ENCODE results near the gene FCHSD1.

FCHSD1 gene

DNA sequence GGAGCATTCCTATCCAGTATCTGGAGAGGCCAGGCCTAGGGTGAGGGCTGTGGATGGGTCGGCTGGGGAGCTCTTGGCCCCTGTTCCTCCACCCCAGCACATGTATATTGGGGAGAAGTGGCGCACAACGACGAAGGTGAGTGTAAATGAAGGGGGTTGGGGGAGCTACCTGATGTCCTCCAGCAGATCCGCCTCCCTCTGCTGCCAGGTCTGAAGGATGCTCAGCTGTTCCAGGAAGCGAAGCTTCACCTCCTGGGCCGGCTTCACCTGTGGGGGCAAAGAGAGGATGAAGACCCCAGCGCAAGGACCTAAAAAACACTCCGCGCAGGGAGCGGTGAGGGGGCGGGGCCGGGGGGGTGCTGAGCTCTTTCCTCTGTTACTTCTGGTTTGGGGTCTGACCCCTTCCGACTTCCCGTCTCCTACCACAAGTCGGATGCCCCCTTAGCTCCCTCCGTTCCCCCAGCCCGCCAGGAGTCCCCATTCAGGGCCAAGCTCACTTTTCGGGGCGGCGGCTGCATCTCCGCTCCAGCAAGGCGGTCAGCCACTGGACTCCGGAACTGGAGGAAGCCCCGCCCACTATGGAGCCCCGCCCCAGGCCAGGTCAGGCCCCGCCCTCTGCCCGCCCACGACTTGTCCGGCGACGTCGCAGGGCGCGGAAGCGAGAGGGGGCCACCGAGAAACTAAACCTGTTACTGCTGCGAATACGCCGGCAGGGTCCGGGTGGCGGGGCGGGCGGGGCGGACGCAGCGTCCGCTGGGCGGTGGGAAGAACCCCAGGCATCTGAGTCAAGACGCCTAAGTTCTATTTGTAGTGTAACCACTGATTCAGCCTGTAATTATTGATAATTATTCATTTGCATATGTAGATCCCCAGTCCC, at the start of gene FCHSD1:
TSS of gene FCHSD1 (minus strand) at position 568 of the 877 bp plus-strand sequence. CDS start at position 518, 50 bp downstream.
- DNase-seq: peak; percentile 33 to 68

DNA sequence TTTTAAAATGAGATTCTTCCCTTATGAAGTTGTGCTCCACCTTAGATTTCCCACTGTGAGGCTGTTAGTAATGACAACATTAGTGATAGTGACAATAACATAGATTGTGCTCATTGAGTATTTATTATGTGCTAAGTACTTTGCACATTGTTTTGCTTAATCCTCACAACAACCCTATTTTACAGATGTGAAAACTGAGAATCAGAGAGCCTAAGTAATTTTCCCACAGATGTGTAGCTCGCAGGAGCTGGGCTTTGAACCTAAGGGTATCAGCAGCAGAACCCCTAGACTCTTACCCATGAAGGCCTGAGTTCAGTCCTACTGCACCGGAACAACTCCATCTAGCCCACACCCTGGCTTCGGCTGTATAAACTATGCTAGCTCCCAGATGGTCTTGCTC, 46.4 kb upstream of the FCHSD1 start:
- no peak for DNase-seq

DNA sequence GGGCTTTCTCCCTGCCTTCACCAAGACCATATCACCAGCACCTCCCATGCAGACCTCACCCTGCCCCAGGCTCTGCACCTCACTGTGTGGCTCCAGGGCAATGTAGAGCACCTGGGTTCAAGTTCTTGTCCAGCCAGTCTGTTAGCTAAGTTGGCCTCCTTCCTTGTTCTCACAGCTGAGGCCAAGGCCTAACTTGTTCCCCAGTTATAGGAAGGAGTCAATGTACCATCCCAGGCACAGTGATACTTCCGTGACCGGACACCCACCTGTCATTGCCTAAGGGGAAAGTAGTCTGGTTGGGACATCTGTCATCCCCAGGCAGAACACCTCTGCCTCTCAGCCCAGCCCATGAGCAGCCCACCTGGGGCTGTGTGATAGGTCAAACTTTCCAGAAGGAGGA, 45.2 kb upstream of the FCHSD1 start:
- no peak for DNase-seq

DNA sequence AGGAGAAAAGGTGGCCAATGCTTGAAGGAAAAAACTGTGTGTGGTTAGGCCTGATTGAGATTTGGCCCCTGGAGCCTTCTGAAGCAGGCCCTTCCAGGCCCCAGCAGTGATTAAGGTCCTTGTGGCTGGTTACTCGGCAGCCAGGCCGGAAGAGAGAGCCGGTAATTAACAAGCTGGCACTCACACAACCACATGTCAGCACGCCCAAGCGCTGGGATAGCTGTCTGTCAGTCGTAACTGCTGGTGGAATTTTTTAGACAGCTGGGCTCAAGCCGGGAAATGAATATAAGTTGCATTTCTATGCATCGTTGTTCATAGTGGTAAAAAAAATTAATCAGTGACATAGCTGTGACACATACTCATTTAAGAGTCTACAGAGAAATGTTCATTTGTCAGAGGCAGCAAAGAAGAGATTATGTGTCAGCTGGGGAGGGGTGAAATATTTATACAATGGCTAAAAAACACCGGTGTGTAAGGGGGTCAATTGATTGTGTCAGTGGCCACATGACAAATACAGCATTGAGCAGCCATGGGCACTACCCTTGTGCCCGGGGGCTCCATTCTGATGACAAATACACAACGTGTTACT, 44.5 kb upstream of the FCHSD1 start:
- no peak for DNase-seq

DNA sequence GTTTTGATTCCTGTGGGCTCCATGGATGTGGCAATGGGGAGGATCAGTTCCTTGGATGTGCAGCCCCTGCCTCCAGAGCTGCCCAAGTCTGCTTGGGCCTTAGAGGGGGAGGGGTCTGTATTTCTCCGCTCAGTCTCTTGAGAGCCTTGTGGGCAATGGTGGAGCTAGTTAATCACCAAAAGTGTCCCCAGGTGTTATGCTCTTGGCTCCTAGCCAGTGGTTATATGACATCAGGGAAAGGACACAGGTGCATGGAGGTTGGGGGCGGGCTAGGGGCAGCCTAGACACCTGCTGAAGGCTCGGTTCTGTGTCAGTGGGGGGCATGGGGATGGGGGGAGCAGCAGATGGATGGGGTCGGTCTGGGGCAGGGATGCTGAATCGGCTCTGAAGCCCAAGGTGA, 43.3 kb upstream of the FCHSD1 start:
- peak in 1 of 2 experiments; percentile 28 for DNase-seq

DNA sequence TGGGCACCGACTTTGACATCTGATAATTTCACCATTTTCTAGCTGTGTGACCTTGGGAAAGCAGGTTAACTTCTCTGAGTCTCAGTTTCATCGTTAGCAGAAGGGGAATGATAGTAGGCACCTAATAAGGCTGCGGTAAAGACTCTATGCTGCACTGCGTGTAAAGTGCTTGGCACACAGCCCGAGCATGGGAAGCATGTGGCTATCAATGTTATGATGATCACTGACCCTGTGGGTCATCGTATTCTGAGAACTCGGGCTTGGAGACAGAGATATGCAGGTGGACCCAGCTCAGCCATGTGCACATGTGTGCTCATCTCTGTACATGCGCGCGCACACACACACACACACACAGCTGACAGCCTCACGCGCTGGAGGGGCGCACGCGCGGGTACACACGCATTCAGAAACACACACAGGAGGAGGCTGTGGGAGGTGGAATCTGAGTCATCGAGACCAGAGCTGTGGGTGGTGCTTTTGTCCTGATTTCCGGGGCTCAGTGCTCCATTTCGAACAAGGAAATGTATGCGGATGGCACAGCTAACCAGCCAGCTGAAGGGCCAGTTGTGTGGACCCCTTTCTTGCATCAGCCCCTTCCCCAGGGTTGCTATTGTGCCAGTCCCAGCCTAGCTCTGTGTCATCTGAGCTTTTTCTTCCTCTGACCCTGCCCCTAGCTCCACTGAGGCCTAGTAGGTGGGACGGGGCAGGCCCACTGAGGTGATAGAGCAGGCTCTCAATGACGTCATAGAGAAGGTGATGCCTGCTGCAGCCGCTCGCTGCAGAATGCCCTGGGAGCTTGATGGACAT, 41.9 kb upstream of the FCHSD1 start:
- no peak for DNase-seq

DNA sequence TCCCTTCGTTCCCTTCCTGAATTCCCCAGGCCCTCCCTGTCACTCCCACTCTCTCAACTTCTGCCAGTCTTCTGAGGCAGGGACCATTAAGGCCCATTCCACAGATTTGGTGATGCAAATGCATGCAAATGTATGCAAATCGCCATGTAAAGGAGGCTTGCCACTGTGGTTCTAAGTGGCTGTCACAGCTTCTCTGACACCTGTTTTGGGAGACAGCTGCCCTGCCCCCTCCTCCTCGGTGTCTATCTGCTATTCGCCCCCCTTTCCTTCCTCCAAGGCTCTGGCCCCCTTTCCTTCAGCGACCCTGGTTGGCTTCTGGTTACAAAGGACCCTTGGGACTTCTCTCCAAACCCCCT, 41.3 kb upstream of the FCHSD1 start:
- DNase-seq: no peak

DNA sequence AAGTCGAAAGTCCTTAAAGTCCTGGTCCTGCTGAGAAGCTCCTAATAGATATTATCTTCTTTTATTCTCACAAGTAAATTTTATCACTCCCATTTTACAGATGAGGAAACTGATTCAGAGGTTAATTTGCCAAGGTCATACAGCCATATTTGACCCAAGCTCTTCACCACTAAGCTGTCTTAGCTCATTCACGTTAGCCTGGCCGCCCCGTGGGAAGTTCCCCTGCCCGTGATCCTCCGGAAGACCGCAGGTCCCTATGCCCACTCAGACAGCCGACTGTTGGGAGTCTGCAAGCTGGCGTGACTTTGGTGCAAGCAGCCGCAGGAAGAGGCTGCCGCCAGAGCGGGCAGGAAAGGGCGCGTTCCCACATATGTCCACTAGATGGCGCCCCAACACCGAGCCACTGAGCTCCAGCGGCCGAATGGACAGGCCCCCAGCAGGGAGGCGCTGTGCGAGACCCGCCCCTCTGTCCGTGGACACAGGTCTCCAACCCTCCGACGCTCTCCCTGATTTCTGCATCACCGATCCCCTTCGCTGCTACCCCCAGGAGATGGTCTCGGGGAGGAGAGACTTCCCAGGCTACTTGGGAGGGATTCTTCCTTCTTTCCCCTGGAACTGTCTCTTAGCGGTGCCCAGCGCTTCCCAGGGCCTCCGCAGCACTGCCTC, 40.8 kb upstream of the FCHSD1 start:
- peak; percentile 38 to 60 for DNase-seq

DNA sequence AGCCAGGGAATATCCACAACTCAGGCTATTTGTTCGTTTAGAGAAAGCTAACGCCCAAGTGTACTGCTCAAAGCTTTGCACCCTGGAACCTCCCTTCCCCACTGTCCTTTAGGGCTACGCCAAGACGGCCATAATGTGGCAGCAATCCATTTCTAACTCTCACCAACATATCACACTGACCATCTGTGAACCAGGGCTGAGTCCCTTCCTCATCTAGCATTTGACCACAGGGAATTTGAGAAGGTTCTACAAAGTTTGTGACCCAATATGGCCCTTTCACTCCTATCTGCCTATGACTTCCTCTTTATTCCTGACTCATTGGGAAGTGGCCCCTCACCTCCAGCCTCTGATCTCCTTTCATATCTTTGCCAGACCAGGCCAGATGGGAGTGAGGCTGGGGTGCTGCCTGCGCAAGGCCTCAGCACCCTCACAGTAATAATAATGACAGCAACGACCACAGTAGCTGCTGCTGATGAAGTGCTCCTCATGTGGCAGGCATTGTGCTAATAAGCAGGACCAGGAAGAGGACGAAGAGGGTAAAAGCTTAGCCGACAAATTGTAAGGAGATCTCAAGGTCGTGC, 40.2 kb upstream of the FCHSD1 start:
- no peak for DNase-seq

DNA sequence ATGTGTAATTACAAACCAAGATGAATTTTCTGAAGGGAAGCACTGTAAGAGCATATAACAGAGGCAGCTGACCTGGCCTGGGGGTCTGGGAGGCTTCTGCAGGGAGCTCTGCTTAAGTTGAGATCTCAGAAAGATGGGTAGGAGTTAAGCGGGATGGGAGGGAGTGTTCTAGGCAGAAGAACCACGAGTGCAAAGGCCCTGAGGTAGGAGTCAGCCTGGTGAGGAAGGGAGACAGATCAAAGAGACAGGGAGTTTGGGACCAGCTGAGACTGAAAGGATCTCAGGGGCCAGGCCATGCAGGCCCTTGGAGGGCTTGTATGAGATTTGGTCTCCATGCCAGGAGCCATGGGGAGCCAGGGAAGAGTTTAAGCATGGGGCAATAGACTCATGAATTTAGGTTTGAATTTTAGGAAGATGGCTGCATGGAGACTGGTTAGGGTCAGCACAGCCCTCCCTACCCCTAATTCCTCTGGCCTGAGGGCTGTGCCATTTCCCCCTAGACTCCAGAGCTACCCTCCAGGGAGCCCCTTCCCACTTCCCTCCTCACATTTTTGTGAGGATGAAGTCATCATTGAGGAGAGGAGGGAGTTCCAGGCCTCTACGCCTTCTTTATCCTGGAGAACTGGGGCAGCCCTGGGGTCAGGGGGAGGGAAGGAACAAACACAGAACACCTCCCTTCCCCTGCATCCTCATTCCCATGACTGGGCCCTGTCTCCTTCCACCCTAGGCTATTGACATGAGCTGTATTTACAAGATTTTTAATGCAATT, 35.6 kb upstream of the FCHSD1 start:
- no peak for DNase-seq

DNA sequence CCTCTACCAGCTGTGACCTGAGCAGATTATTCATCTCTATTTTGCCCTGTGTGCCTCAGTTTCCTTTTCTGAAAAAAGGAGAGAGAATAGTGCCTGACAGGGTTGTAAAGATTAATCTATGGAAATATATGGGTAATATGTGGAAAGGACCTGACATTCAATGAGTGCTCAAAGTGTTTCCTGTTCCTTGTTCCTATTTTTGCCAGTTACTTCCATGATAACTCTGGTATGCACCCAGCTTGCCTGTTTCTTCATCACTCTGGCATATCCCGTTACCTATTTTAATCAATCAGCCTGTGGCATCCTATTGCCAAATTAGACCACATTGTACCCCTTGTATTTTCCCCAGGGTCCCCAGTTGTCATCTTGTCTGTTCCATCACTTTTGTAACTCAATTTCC, 34.4 kb upstream of the FCHSD1 start:
- DNase-seq: no peak

DNA sequence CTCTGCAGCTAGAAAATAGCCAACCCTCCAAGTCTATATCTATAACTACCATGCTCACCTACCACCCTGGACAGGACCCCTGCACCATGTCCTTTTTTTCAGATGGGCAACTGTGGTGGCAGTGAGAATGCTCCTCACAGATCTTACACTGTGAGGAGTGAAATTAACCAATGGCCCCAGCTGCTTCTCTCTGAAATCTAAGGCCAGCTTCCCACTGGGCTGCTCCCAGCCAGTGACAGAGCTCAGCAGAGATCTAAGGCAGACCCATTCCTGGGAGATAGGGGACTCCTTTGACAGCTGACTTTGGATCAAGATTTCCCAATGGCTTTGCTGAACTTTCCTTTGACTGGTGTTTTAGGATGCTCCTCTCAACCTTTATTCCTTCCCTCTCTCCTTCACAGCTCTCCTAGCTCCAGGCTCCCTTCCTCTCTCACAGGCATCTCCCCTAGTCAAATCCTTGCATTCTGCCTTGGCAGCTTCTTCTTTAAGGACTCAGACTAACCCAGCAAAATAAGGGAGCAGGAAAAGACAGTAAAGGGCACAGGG, 32.5 kb upstream of the FCHSD1 start:
- DNase-seq: no peak

DNA sequence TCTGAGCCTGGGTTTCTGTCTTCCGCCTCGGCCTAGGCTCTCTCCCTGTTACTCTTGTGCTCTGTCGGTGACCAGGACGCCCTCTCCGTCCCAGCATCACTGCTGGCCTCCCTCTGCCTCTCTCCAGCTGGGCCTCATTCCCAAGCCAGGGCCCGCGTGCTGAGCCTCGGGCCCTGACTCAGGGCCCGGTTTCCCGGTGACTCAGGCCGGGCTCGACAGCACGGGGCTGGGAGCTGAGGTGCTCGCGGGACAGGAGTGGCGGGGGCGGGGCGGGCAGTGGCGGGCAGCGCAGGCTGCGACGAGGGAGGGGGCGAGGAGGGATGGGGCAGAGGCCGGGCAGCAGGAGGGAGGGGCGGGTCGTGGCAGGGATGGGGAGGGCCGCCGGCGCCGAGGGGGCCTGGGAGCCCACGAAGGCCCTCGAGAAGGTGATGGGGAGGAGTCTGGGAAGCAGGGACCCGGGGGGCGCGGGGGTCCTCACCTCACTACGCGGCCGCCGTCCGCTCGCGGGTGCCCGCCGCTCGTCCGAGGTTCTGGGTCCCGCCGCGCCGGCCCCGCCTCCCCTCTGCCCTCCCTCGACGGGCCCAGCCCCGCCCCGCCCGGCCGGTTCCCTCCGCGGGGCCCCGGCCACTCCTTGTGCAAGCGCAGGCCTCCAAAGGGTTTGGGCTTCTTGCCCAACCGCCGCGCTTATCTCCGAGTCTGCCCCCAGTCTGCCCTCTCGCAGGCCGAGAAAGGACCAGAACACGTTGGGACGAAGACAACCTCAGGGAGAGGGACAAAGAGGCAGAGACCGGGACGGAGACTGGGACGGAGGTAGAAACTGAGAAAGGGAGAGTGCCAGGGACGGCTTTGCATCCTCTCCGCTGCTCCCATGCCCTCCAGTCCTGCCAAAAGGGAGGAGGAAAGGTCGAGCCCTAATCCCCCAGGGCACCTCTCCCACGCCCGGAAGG, 30.8 kb upstream of the FCHSD1 start, which contains the start of gene ARAP3:
TSS of gene ARAP3 (minus strand) at position 536 of the 947 bp plus-strand sequence. CDS start 1,744 bp downstream, outside the sequence.
- DNase-seq: no peak

DNA sequence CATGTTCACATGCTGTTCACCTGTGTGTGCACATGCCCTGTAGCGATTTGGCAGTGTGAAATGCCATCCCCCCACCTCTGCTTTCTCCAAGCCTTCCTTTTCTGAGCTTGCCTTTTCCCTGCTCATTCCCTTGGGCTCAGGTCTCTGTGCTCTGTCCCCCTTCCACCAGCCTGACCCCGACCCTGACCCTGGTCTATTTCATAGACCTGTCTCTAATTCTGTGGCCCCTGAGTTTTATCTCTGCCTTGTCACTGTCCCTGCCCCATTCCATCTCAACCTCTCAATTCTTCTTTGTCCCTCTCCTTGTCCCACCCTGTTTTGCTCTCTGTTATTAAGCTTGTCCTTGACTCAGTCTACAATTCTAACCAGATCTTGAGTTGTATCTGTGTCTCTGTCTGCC, 30.1 kb upstream of the FCHSD1 start:
- no peak for DNase-seq

DNA sequence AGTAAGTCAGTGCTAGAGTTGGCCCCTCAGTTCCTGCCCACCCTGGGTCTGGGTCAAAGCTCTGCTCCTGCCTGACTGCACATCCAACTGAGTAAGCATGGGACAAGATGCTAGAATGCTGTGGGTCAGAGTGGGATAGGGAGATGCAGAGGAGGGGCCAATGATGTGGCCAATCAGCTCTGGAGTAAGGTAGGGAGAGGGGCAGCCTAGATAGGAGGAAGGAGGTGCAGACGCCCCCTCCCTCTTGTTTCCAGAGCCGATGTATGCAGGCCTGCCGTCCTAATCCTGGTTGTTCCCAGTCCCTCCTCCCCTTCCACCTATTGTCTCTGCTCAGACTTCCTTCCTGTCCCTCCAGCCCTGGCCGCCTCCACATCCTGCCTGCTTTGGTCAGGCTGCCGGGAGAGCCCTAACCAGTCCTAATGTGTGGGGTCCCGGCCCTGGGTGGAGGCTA, 29.6 kb upstream of the FCHSD1 start:
- no peak for DNase-seq

DNA sequence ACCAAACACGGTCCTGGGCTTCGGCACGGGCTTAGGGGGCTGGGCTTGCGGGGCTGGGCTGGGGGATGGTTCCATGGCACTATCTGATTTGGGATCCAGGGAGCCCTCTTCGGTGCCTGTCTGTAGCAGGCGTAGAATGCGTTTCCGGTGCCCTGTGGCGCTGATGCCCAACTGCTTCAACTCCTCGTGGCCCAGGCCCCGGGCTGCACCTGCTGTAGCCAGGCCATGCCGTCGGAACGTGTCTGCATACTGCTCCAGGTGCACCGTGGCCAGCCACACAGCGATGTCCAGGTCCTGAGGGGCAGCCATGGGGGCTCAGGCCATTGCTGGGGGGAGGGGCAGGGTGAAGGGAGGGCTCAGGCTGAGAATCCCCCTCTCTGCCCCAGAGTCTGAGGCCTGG, 29.0 kb upstream of the FCHSD1 start:
- no peak for DNase-seq

DNA sequence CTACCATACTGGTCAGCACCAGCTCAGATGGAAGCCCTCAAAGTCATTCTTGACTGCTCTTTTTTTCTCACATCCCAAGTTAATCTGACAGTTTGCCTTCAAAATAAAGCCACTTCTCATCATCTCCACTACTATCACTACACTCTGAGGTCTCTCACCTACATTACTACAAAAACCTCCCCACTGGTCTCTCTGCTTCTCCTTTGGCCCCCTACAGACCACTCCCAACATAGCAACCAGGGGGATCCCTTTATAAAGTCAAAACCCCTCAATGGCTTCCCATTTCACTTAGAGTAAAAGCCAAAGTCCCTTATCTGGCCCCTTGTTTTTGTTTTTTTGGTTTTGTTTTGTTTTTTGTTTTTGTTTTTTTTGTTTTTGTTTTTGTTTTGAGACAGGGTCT, 26.2 kb upstream of the FCHSD1 start:
- no peak for DNase-seq

DNA sequence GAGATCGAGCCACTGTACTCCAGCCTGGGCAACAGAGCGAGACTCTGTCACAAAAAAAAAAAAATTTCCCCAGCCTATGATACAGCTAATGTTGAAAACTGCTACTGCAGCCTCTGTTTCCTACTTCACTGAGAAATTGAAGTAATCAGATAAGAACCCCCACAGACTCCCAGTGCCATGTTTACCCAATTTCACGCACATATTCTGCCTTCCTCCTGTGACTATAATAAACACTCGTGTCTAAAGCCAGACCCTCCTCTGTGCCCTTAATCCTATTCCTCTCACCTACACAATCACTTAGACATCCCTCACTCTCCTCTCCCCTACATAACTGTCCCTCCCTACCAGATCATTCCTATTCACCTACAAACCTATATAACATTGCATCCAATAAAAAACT, 24.5 kb upstream of the FCHSD1 start:
- no peak for DNase-seq

DNA sequence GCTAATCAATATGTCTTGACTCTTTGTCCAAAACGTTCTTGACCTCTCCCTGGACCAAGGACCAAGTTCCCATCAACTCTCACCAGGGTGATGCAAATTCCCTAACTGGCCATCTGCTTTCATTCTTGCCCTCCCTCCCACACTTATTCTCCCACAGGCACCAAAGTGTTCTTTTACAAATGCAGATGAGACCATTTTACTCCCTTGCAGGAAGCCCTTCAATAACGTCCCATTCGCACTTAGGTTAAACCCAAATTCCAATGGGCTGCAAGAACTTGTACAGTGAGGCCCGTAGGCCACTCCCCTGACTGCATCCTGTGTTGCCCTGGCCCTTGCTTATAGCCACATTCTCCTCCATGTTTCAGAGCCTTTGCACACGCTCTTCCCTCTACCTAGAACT, 23.5 kb upstream of the FCHSD1 start:
- no peak for DNase-seq

All from NCI-H187 (cell line).